ENCODE data around the gene DLG5.

Gene DLG5

GRCh38 chr10:77970869-77971803 is 44.6 kb upstream of the DLG5 start:
- peak; percentile 59 for DNase-seq (ENCODE audit: low spot score)

GRCh38 chr10:77969114-77969513 is 42.6 kb upstream of the DLG5 start:
- ChIA-PET POLR2A (ENCODE audit: low non-redundant PET) (interaction anchor here (0.6 kb wide), 1 partner anchor 32 kb away, joined by 3 read pairs; no protein-coding TSS in a partner anchor), CTCF (interaction anchor here (1.0 kb wide), 1 partner anchor 13 kb away, joined by 3 read pairs; no protein-coding TSS in a partner anchor)

More at GRCh38 chr10:77970869-77971803, 44.6 kb upstream of the DLG5 start:
- peak overlapping the region; percentile 72 for H3K27ac ChIP-seq
- POLR2A ChIA-PET (ENCODE audit: low non-redundant PET) = no interaction called here
- CTCF ChIA-PET = interaction anchor here (0.6 to 1.2 kb wide), 3 partner anchors 58 to 137 kb away, joined by 3 to 5 read pairs (median 3); no protein-coding TSS in a partner anchor
- no peak for TF ChIP-seq CTCF (conservative IDR thresholded peaks at IDR 0.05; ENCODE audit: low read depth)

GRCh38 chr10:77967611-77968022 is 41.1 kb upstream of the DLG5 start:
- CTCF ChIA-PET = interaction anchor here (0.7 kb wide), 1 partner anchor 149 kb away, joined by 5 read pairs; no protein-coding TSS in a partner anchor
- DNase-seq (ENCODE audit: low spot score) = no peak
- POLR2A ChIA-PET (ENCODE audit: low non-redundant PET) = no interaction called here
- TF ChIP-seq CTCF (conservative IDR thresholded peaks at IDR 0.05; ENCODE audit: low read depth) = no peak
- no peak overlapping the region; the same call in 1 of the 2 replicates for H3K27ac ChIP-seq

More at GRCh38 chr10:77969114-77969513, 42.6 kb upstream of the DLG5 start:
- TF ChIP-seq CTCF (conservative IDR thresholded peaks at IDR 0.05; ENCODE audit: low read depth) = no peak
- peak overlapping the region; percentile 40 for H3K27ac ChIP-seq
- no peak for DNase-seq (ENCODE audit: low spot score)

GRCh38 chr10:77965294-77965693 is 38.7 kb upstream of the DLG5 start:
- H3K27ac ChIP-seq = peak overlapping the region; percentile 71
- POLR2A ChIA-PET (ENCODE audit: low non-redundant PET) = no interaction called here
- TF ChIP-seq CTCF (conservative IDR thresholded peaks at IDR 0.05; ENCODE audit: low read depth) = no peak
- no peak for DNase-seq (ENCODE audit: low spot score)
- CTCF ChIA-PET = interaction anchor here (0.6 kb wide), 1 partner anchor 74 kb away, joined by 3 read pairs; no protein-coding TSS in a partner anchor

- CTCF ChIA-PET = interaction anchor here (0.6 kb wide), 1 partner anchor 73 kb away, joined by 3 read pairs; no protein-coding TSS in a partner anchor
- POLR2A ChIA-PET (ENCODE audit: low non-redundant PET) = no interaction called here
Measured at GRCh38 chr10:77964811-77965210, 38.3 kb upstream of the DLG5 start.

More at GRCh38 chr10:77964811-77965210, 38.3 kb upstream of the DLG5 start:
- TF ChIP-seq CTCF (conservative IDR thresholded peaks at IDR 0.05; ENCODE audit: low read depth) = no peak
- no peak for DNase-seq (ENCODE audit: low spot score)
- no peak overlapping the region for H3K27ac ChIP-seq
